ENCODE results near the gene CD4.
"Not testable (repeated sequence)": the region's sequence is repeated elsewhere in the genome, so short reads cannot be mapped to it uniquely, and the experiment has no call there.

CD4 gene

GRCh38 chr12:6788972-6789924 lies at the start of gene CD4:
Gene CD4, plus strand, starts transcription at chr12:6789528. Its CDS starts 10,611 bp downstream, at chr12:6800139.
- DNase-seq, result peak in 5 of 14 donors; percentile 14 to 53 (median 28)

- not testable (repeated sequence) for DNase-seq
Measured at GRCh38 chr12:6742080-6742479, 47.2 kb upstream of the CD4 start.

GRCh38 chr12:6742834-6743233 lies 46.5 kb upstream of the CD4 start:
- no peak for DNase-seq

- not testable (repeated sequence) for DNase-seq
Measured at GRCh38 chr12:6743300-6743699, 46.0 kb upstream of the CD4 start.

GRCh38 chr12:6745741-6746525 lies 43.4 kb upstream of the CD4 start:
- DNase-seq, result no peak

- no peak for DNase-seq
Measured at GRCh38 chr12:6747216-6747615, 42.1 kb upstream of the CD4 start.

- DNase-seq, result no peak
Measured at GRCh38 chr12:6748761-6749160, 40.6 kb upstream of the CD4 start.

GRCh38 chr12:6750506-6750905 lies 38.8 kb upstream of the CD4 start:
- DNase-seq, result no peak

GRCh38 chr12:6751767-6752166 lies 37.6 kb upstream of the CD4 start:
- DNase-seq, result no peak

GRCh38 chr12:6752167-6752920 lies 37.0 kb upstream of the CD4 start:
- DNase-seq, result peak in 2 of 14 donors; percentile 59 to 73

GRCh38 chr12:6752921-6753771 lies 36.2 kb upstream of the CD4 start, which contains the start of gene MLF2:
Gene MLF2, minus strand, starts transcription at chr12:6753141. Its CDS starts 807 bp downstream, at chr12:6752334.
- DNase-seq, result peak; percentile 62 to 99 (median 92)

- no peak for DNase-seq
Measured at GRCh38 chr12:6753772-6754356, 35.5 kb upstream of the CD4 start.

- DNase-seq, result no peak
Measured at GRCh38 chr12:6754411-6754810, 34.9 kb upstream of the CD4 start.

- DNase-seq, result no peak
Measured at GRCh38 chr12:6757028-6757690, 32.2 kb upstream of the CD4 start.

- no peak for DNase-seq
Measured at GRCh38 chr12:6758506-6759095, 30.7 kb upstream of the CD4 start.

GRCh38 chr12:6759741-6760140 lies 29.6 kb upstream of the CD4 start:
- no peak for DNase-seq

GRCh38 chr12:6763380-6763779 lies 25.9 kb upstream of the CD4 start:
- peak in 1 of 14 donors; percentile 53 for DNase-seq

GRCh38 chr12:6764011-6764828 lies 25.1 kb upstream of the CD4 start:
- peak; percentile 29 to 100 (median 85) for DNase-seq

- DNase-seq, result peak in 1 of 14 donors; percentile 59
Measured at GRCh38 chr12:6765048-6765633, 24.2 kb upstream of the CD4 start.

All from C1 segment of cervical spinal cord (tissue), 14 donors.